ENCODE data around the gene MAP4K2.

MAP4K2 gene

DNA sequence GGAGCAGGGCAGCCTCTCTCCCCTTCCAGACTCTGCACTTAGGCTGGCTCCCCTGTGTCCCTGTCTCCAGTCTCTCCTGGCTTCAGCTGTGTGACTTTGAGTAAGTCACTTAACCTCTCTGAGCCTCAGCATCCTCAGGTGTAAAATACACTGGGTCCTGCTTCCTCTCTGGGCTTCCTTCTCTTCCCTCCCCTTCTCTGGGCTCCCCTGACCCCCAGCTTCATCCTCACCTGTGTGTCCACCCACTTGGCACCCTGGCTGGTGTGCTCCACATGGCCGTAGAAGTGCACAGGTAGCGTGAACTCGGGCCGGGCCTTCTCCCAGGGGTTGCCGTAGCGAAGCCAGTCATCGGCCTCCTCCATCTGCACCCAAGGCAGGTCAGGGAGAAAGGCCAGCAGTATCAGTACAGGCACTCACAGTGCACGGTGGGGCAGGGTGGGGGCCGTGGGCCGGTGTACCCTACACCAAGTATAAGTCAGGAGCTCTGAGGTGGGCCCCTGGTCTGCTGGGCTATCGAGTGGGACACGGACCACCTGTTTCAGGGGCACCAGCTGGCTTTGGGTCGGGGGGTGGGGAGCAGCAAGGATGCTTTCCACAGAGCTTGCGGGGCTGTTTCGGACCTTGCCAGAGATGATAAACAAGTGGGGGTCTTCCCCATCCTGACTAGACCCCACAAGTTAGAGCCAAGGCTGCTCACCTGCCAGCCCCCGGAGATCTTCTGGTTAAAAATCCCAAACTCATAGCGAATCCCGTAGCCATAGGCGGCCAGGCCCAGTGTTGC lies 45.3 kb downstream of the MAP4K2 start:
- no peak for DNase-seq (ENCODE audit: low spot score)
- Histone ChIP-seq H3K4me3 (ENCODE audit: low read length in 2 of 2) (no peak overlapping the region), H3K79me1 (ENCODE audit: low read depth, low read length) (peaks cover 4% of the 10 kb centered on the region), H4K8ac (ENCODE audit: low read depth, low read length) (no peak overlapping the region), H3K23ac (ENCODE audit: low read depth, low read length, poor library complexity) (peak overlapping the region; percentile 56), H3K18ac (ENCODE audit: low read length) (peak overlapping the region; percentile 34), H3K9me3 (replicated peaks in 1 of 2; ENCODE audit: control insufficient read depth in 2 of 2, insufficient read depth in 1 of 2, low read depth in 1 of 2, low read length in 2 of 2) (no peaks in the 10 kb centered on the region), H3K4ac (ENCODE audit: low read length) (no peak overlapping the region), H3K9ac (ENCODE audit: low read depth, low read length, poor library complexity) (peak overlapping the region; percentile 51), H3K4me1 (ENCODE audit: control insufficient read depth in 2 of 2, insufficient read depth in 1 of 2, low read depth in 1 of 2, low read length in 2 of 2) (peaks cover 24 to 42% of the 10 kb centered on the region in 2 donors), H2BK12ac (ENCODE audit: low read length) (no peak overlapping the region), H4K91ac (ENCODE audit: low read depth, low read length, poor library complexity) (no peak overlapping the region), H2AFZ (ENCODE audit: low read length) (no peak overlapping the region), H2BK15ac (ENCODE audit: low read length) (no peak overlapping the region), H3K14ac (ENCODE audit: low read length) (no peak overlapping the region), H2BK120ac (ENCODE audit: low read depth, low read length) (no peak overlapping the region), H2BK5ac (ENCODE audit: low read length) (peak overlapping the region; percentile 77), H3K4me2 (ENCODE audit: insufficient read depth, low read length, poor library complexity, severe bottlenecking) (no peak overlapping the region), H2AK5ac (ENCODE audit: low read depth, low read length) (peak overlapping the region; percentile 48), H3K27me3 (ENCODE audit: control insufficient read depth in 3 of 3, insufficient read depth in 3 of 3, low read depth in 1 of 3, low read length in 3 of 3) (no peaks in the 10 kb centered on the region), H3K27ac (replicated peaks; ENCODE audit: low read length) (no peak overlapping the region), H3K36me3 (replicated peaks in 1 of 2; ENCODE audit: control insufficient read depth in 2 of 2, insufficient read depth in 2 of 2, low read length in 2 of 2) (peaks cover 2 to 8% of the 10 kb centered on the region in 2 donors)
- WGBS, 2 donors (ENCODE audit: extremely low coverage in 2 of 2, insufficient read length in 2 of 2, insufficient replicate concordance in 1 of 2) = no CpG with 5 or more reads among the region's 19 CpGs

DNA sequence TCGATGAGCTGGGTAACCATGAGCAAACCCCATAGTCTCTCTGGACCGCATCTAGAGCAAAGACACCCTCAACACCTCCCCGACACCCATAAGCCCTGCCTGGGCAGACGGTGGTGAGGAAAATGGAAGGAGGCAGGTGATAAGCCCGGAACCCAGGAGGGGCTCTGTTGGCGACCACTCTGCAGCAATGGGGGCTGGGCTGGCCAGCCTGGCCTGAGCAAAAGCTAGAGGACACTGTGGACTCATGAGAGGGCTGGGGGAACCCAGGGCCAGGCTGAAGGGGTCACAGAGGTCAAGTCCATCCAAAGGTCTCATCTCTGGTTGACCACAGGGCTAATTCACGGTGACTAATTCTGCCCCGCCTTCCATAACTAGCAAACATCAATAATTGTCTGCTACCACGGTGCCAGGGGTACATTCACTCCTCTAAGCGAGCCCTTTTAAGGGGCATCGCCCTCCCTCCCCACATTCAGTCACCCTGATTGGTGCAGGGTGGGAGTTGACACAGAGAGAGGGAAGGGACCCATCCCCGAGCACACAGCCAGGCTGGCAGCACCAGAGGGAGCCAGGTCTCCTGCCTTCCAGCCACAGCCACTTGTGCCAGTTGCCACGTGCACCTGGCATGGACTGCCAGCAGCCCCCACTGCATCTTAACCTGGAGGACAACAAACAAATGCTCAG lies 47.2 kb downstream of the MAP4K2 start:
- Histone ChIP-seq H3K9ac (ENCODE audit: low read depth, low read length, poor library complexity) (no peak overlapping the region), H3K4me1 (ENCODE audit: control insufficient read depth in 2 of 2, insufficient read depth in 1 of 2, low read depth in 1 of 2, low read length in 2 of 2) (peaks cover 19 to 37% of the 10 kb centered on the region in 2 donors), H2AK5ac (ENCODE audit: low read depth, low read length) (peak overlapping the region; percentile 48), H3K27ac (replicated peaks; ENCODE audit: low read length) (no peak overlapping the region), H2BK15ac (ENCODE audit: low read length) (no peak overlapping the region), H3K4me2 (ENCODE audit: insufficient read depth, low read length, poor library complexity, severe bottlenecking) (no peak overlapping the region), H3K18ac (ENCODE audit: low read length) (no peak overlapping the region), H3K4me3 (ENCODE audit: low read length in 2 of 2) (no peak overlapping the region), H3K14ac (ENCODE audit: low read length) (no peak overlapping the region), H2BK120ac (ENCODE audit: low read depth, low read length) (no peak overlapping the region), H2BK12ac (ENCODE audit: low read length) (no peak overlapping the region), H2AFZ (ENCODE audit: low read length) (no peak overlapping the region), H4K91ac (ENCODE audit: low read depth, low read length, poor library complexity) (no peak overlapping the region), H2BK5ac (ENCODE audit: low read length) (peak overlapping the region; percentile 55), H3K27me3 (ENCODE audit: control insufficient read depth in 3 of 3, insufficient read depth in 3 of 3, low read depth in 1 of 3, low read length in 3 of 3) (no peaks in the 10 kb centered on the region), H3K79me1 (ENCODE audit: low read depth, low read length) (peaks cover 4% of the 10 kb centered on the region), H3K23ac (ENCODE audit: low read depth, low read length, poor library complexity) (no peak overlapping the region), H4K8ac (ENCODE audit: low read depth, low read length) (no peak overlapping the region), H3K9me3 (replicated peaks in 1 of 2; ENCODE audit: control insufficient read depth in 2 of 2, insufficient read depth in 1 of 2, low read depth in 1 of 2, low read length in 2 of 2) (no peaks in the 10 kb centered on the region), H3K4ac (ENCODE audit: low read length) (no peak overlapping the region), H3K36me3 (replicated peaks in 1 of 2; ENCODE audit: control insufficient read depth in 2 of 2, insufficient read depth in 2 of 2, low read length in 2 of 2) (peaks cover 0 to 1% of the 10 kb centered on the region in 2 donors)
- no peak for DNase-seq (ENCODE audit: low spot score)
- WGBS, 2 donors (ENCODE audit: extremely low coverage in 2 of 2, insufficient read length in 2 of 2, insufficient replicate concordance in 1 of 2) = no CpG with 5 or more reads among the region's 13 CpGs

DNA sequence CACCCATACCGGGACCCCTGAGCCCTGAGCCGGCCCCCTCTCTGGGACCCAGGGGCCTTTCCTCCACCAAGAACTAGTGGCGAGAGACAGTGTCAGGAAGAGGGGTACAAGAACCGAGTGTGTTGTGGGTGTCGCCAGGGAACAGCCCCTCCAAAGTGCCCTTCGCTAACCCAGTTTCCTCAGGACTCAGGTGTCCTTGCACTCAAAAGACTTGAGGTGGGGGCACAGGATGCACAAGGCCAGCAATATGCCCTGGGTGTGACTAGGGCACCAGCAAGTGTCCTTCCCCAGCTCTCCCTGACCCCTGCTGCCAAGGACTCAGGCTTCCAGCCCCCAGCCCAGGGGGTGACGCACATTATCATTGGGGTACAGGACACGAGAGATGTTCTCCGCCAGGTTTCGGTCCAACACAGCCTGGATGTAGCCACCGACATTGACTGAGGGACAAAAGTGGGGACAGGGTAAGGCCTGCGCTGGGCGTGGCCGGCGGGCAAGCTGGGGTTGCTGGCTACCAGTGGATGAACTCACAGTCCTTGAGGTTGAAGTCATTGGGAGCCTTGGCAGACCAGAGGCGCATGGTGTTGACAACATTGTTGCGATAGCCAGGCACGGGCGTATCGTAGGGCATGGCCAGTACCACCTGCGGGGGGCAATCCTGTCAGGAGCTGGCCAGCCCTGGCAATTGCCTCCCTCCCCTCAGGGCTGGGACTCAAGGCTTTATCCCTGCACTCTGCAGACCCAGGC lies 47.9 kb downstream of the MAP4K2 start:
- Histone ChIP-seq H3K4me2 (ENCODE audit: insufficient read depth, low read length, poor library complexity, severe bottlenecking) (no peak overlapping the region), H3K14ac (ENCODE audit: low read length) (no peak overlapping the region), H3K27me3 (ENCODE audit: control insufficient read depth in 3 of 3, insufficient read depth in 3 of 3, low read depth in 1 of 3, low read length in 3 of 3) (no peaks in the 10 kb centered on the region), H2BK120ac (ENCODE audit: low read depth, low read length) (no peak overlapping the region), H2BK15ac (ENCODE audit: low read length) (no peak overlapping the region), H4K91ac (ENCODE audit: low read depth, low read length, poor library complexity) (no peak overlapping the region), H4K8ac (ENCODE audit: low read depth, low read length) (no peak overlapping the region), H2BK12ac (ENCODE audit: low read length) (no peak overlapping the region), H3K27ac (replicated peaks; ENCODE audit: low read length) (no peak overlapping the region), H3K4me1 (ENCODE audit: control insufficient read depth in 2 of 2, insufficient read depth in 1 of 2, low read depth in 1 of 2, low read length in 2 of 2) (peaks cover 11 to 30% of the 10 kb centered on the region in 2 donors), H3K18ac (ENCODE audit: low read length) (peak overlapping the region; percentile 40), H3K9me3 (replicated peaks in 1 of 2; ENCODE audit: control insufficient read depth in 2 of 2, insufficient read depth in 1 of 2, low read depth in 1 of 2, low read length in 2 of 2) (no peaks in the 10 kb centered on the region), H3K79me1 (ENCODE audit: low read depth, low read length) (peaks cover 4% of the 10 kb centered on the region), H2AFZ (ENCODE audit: low read length) (no peak overlapping the region), H2BK5ac (ENCODE audit: low read length) (peak overlapping the region; percentile 55), H2AK5ac (ENCODE audit: low read depth, low read length) (peak overlapping the region; percentile 33), H3K4ac (ENCODE audit: low read length) (peak overlapping the region; percentile 61), H3K4me3 (ENCODE audit: low read length in 2 of 2) (no peak overlapping the region), H3K9ac (ENCODE audit: low read depth, low read length, poor library complexity) (no peak overlapping the region), H3K23ac (ENCODE audit: low read depth, low read length, poor library complexity) (peak overlapping the region; percentile 8), H3K36me3 (replicated peaks in 1 of 2; ENCODE audit: control insufficient read depth in 2 of 2, insufficient read depth in 2 of 2, low read length in 2 of 2) (no peaks in the 10 kb centered on the region)
- no peak for DNase-seq (ENCODE audit: low spot score)
- no CpG with 5 or more reads among the region's 21 CpGs for WGBS, 2 donors (ENCODE audit: extremely low coverage in 2 of 2, insufficient read length in 2 of 2, insufficient replicate concordance in 1 of 2)

Measured in neuronal stem cell (in vitro differentiated cells).